HepG2 (cell line): Measurements from ENCODE around the gene FUZ. TPM values are rescaled to one million over a fixed set of nuclear protein-coding genes. Genes with fewer than 3 reads are reported as not detected.

ENCODE experiments used
- ATAC-seq: fragments of 200-7000 bp; cut with Tn5 transposase; 3 replicates; pipeline ENCODE4 v1.9.1; 2020; ENCODE audit warnings: mild to moderate bottlenecking, moderate library complexity
- BruUV-seq: library from RNA; stranded (reverse); fragments of 400-500 nt; replicated peaks from 2 replicates; lab custom pipeline; 2021; lab: Mats Ljungman, UMichigan
- CTCF ChIA-PET: fragments of 300-600 bp; formaldehyde crosslinking; extraction: SDS; loops from one replicate; lab custom pipeline; 2021; ENCODE audit warnings: low total read pairs, inconsistent platforms, low intra/inter-chr PET ratio; lab: Yijun Ruan, JAX
- POLR2A ChIA-PET: fragments of 350-600 bp; sonication (Branson Sonifier 250); formaldehyde crosslinking; loops from one replicate; lab custom pipeline; 2020; ENCODE audit warnings: antibody characterized with exemption, inconsistent platforms; lab: Yijun Ruan, JAX
- DNase-seq: peaks from one replicate; pipeline ENCODE4 v3.0.0-alpha.2; 2015; ENCODE audit warnings: low spot score
- FAIRE-seq: peaks from 3 replicates; lab custom pipeline; 2011; peaks lifted over from hg19 to GRCh38; lab: Jason Lieb, UNC
- H2AFZ ChIP-seq: one replicate; pipeline ENCODE4 v1.6.1; 2011; ENCODE audit warnings: low read length, inconsistent platforms
- H3K27ac ChIP-seq: fragments of 300-600 bp; 3 replicates; pipeline ENCODE4 v1.8.0; 2011; ENCODE audit warnings: mixed run types, mild to moderate bottlenecking, mixed read lengths, low read length, inconsistent platforms; ENCODE audit not compliant: insufficient read depth; ENCODE audit errors: extremely low read length
- H3K27me3 ChIP-seq, 2 experiments: fragments of 200-600 bp in 1 of 2; 2 replicates in 1 of 2; 3 replicates in 1 of 2; pipeline versions ENCODE4 v1.6.0 to v1.8.0; 2011; ENCODE audit warnings: low read length in 2 of 2, mild to moderate bottlenecking in 2 of 2, moderate library complexity in 2 of 2, inconsistent platforms in 1 of 2; ENCODE audit not compliant: insufficient read depth in 2 of 2, control insufficient read depth in 1 of 2
- H3K36me3 ChIP-seq, 2 experiments: fragments of 200-600 bp in 1 of 2; replicated peaks in 1 of 2; 2 replicates in 1 of 2; 3 replicates in 1 of 2; pipeline versions ENCODE4 v1.5.1 to v1.8.0; 2011; ENCODE audit warnings: low read length in 2 of 2, inconsistent platforms in 1 of 2; ENCODE audit not compliant: insufficient read depth in 2 of 2, control insufficient read depth in 1 of 2
- H3K4me1 ChIP-seq: 2 replicates; pipeline ENCODE4 v1.5.1; 2012; ENCODE audit warnings: low read length, inconsistent platforms; ENCODE audit not compliant: insufficient read depth
- H3K4me2 ChIP-seq: 2 replicates; pipeline ENCODE4 v1.6.0; 2011; ENCODE audit warnings: low read depth, low read length, inconsistent platforms
- H3K4me3 ChIP-seq, 3 experiments: fragments of 200-600 bp in 1 of 3; sonication (generic), shearing (Covaris generic) in 1 of 3; replicated peaks in 1 of 3; 2 replicates each; pipeline ENCODE4 v1.5.1; 2011 to 2016; ENCODE audit warnings: low read length in 3 of 3, inconsistent platforms in 2 of 3, low read depth in 2 of 3, mild to moderate bottlenecking in 2 of 3, control low read depth in 1 of 3, mixed read lengths in 1 of 3; ENCODE audit not compliant: insufficient read depth in 1 of 3
- H3K79me2 ChIP-seq: one replicate; pipeline ENCODE4 v1.6.1; 2011; ENCODE audit warnings: low read length, inconsistent platforms; ENCODE audit not compliant: insufficient read depth
- H3K9ac ChIP-seq: 2 replicates; pipeline ENCODE4 v1.6.0; 2011; ENCODE audit warnings: mild to moderate bottlenecking, low read depth, low read length, inconsistent platforms; ENCODE audit not compliant: insufficient read depth
- H3K9me3 ChIP-seq: 2 replicates; pipeline ENCODE4 v1.5.1; 2012; ENCODE audit warnings: mild to moderate bottlenecking, low read length
- H4K20me1 ChIP-seq: 2 replicates; pipeline ENCODE4 v1.6.0; 2011; ENCODE audit warnings: inconsistent platforms, mild to moderate bottlenecking, low read length, moderate library complexity; ENCODE audit not compliant: insufficient read depth
- HDAC6 ChIP-seq: fragments of 200-600 bp; sonication (generic); IDR thresholded peaks from 2 replicates; pipeline ENCODE4 v1.7.0; 2017; ENCODE audit warnings: mild to moderate bottlenecking, antibody characterized with exemption, low read length, low read depth
- HOXD1 ChIP-seq: sonication (generic); formaldehyde crosslinking; IDR thresholded peaks from 2 replicates; pipeline ENCODE4 v1.5.0; 2020; ENCODE audit warnings: missing genetic modification reagents
- NRL ChIP-seq: sonication (generic); formaldehyde crosslinking; IDR thresholded peaks from 2 replicates; pipeline ENCODE4 v1.5.0; 2020; ENCODE audit warnings: missing genetic modification reagents, mild to moderate bottlenecking, moderate library complexity, borderline replicate concordance
- PRPF4 ChIP-seq: fragments of 200-400 bp; formaldehyde crosslinking; IDR thresholded peaks from 2 replicates; pipeline ENCODE4 v1.6.1; 2016; ENCODE audit warnings: low read length, low read depth; ENCODE audit not compliant: poor library complexity, severe bottlenecking
- RXRB ChIP-seq: IDR thresholded peaks from 2 replicates; pipeline ENCODE4 v1.6.1; 2016; ENCODE audit warnings: borderline replicate concordance, missing genetic modification reagents, missing compliant biosample characterization
- SALL1 ChIP-seq: sonication (generic); formaldehyde crosslinking; IDR thresholded peaks from 2 replicates; pipeline ENCODE4 v1.8.0; 2022; ENCODE audit warnings: mild to moderate bottlenecking, missing genetic modification reagents
- SMARCC2 ChIP-seq: fragments of 450-650 bp; IDR thresholded peaks from 2 replicates; pipeline ENCODE4 v1.6.1; 2017; ENCODE audit warnings: antibody characterized with exemption, mild to moderate bottlenecking
- ZNF207 ChIP-seq: fragments of 450-650 bp; IDR thresholded peaks from 2 replicates; pipeline ENCODE4 v1.6.1; 2016; ENCODE audit warnings: antibody characterized with exemption, borderline replicate concordance
- ZNF44 ChIP-seq: sonication (generic); formaldehyde crosslinking; IDR thresholded peaks from 2 replicates; pipeline ENCODE4 v1.5.1; 2020; ENCODE audit warnings: mild to moderate bottlenecking, missing genetic modification reagents
- ZNF589 ChIP-seq: sonication (generic); formaldehyde crosslinking; conservative IDR thresholded peaks from 2 replicates; pipeline ENCODE4 v1.8.0; 2022; ENCODE audit warnings: mild to moderate bottlenecking, moderate library complexity, missing genetic modification reagents
- ZSCAN9 ChIP-seq: IDR thresholded peaks from 2 replicates; pipeline ENCODE4 v1.6.1; 2016; ENCODE audit warnings: borderline replicate concordance
- ZZZ3 ChIP-seq: sonication (generic); formaldehyde crosslinking; IDR thresholded peaks from 2 replicates; pipeline ENCODE4 v1.4.0; 2020; ENCODE audit warnings: missing genetic modification reagents, mild to moderate bottlenecking, borderline replicate concordance
- whole genome bisulfite sequencing: methylation state at CpG from one replicate; pipeline ENCODE4 v1.1.6; 2017; ENCODE audit warnings: low lambda C conversion rate; 5-methylcytosine and 5-hydroxymethylcytosine counted together
- in situ Hi-C: cut with HindIII; loops from 2 replicates; pipeline ENCODE4 v1.10.0; 2017; ENCODE audit warnings: low pct_unique_long_range_greater_than_20kb; ENCODE audit not compliant: extremely low pct_ligation_motif_present
- intact Hi-C: fragments of 100-400 bp; cut with micrococcal nuclease; formaldehyde crosslinking; loops from one replicate; pipeline ENCODE4 v1.10.0; 2022; ENCODE audit not compliant: unreplicated experiment
- polyA plus RNA-seq, 8 experiments: library from polyadenylated mRNA; depleted of rRNA in 3 of 8; stranded (reverse) in 7 of 8; unstranded in 1 of 8; fragments of >200 nt; fragmentation: Illumina TruSeq in 4 of 8; extraction: Trizol in 4 of 8; gene quantifications; 2 replicates each; pipeline versions ENCODE4 v1.2.1 to v1.2.3, GENCODE V29; 2011 to 2016; ENCODE audit warnings: low read depth in 4 of 8, missing spikeins in 1 of 8, mixed read lengths in 1 of 8; ENCODE audit not compliant: insufficient read depth in 1 of 8
- total RNA-seq, 5 experiments: library from RNA; depleted of rRNA; stranded (reverse); fragments of >200 nt; fragmentation: Illumina TruSeq; extraction: Trizol; gene quantifications; 2 replicates each; pipeline ENCODE4 v1.2.3, GENCODE V29; 2016; ENCODE audit warnings: low read depth in 1 of 5
- TF ChIP-seq, protein P1 (sequence below), 2 experiments: IDR thresholded peaks; 2 replicates each; pipeline ENCODE4 v1.6.1; 2011 to 2012; ENCODE audit warnings: low read length in 2 of 2, borderline replicate concordance in 1 of 2, low read depth in 1 of 2, mild to moderate bottlenecking in 1 of 2, moderate library complexity in 1 of 2
- TF ChIP-seq, protein P2 (sequence below): sonication (generic); formaldehyde crosslinking; IDR thresholded peaks from 2 replicates; pipeline ENCODE4 v1.9.0; 2022; ENCODE audit warnings: low read depth, missing genetic modification reagents
- TF ChIP-seq, protein P3 (sequence below): sonication (generic); formaldehyde crosslinking; IDR thresholded peaks from 2 replicates; pipeline ENCODE4 v1.8.1; 2023; ENCODE audit warnings: missing genetic modification reagents, mild to moderate bottlenecking, borderline replicate concordance
- TF ChIP-seq, protein P4 (sequence below): sonication (generic); formaldehyde crosslinking; conservative IDR thresholded peaks from 2 replicates; pipeline ENCODE4 v1.4.0; 2020; ENCODE audit warnings: missing genetic modification reagents

Gene FUZ
- total and polyA plus RNA-seq, 2 of the 13 experiments (the other 11 are each of a cell fraction or from before 2014, with no cell fraction given): 0.08 TPM; not detected in 1

DNA sequence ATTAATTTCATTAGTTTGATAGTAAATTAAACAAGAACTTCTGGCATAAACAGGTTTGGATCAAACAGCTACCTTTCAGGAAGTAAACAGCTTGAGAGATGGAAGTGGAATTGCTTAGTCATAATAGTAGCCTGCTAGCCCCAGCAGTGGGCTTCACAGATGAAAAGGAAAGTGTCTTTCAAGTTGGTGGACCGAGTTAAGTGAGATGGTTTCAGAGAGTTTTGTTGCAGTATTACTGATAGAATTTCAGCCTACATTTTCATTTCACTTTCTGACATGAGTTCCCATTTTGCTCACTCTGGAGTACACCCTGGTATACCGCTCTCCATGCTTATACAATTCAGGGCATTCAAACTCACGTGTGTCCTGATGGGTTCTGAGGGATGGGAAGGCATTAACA lies 35.8 kb upstream of the FUZ start:
- Histone ChIP-seq H3K4me2 (no peak overlapping the region), H3K79me2 (peaks cover 20% of the 10 kb centered on the region), H3K9me3 (no peaks in the 10 kb centered on the region), H3K4me3 (no peak overlapping the region), H3K9ac (no peak overlapping the region), H3K36me3 (0 out of 5 replicates have a peak, but pooled peaks cover 0 to 2% of the 10 kb centered on the region in 2 experiments), H4K20me1 (peaks cover 21% of the 10 kb centered on the region), H3K27ac (no peak overlapping the region), H3K4me1 (peaks cover 39% of the 10 kb centered on the region), H2AFZ (no peak overlapping the region), H3K27me3 (no peaks in the 10 kb centered on the region; a peak in 1 of 5 replicates)
- DNase-seq (no peak), FAIRE-seq (no peak), ATAC-seq (no peak)
- POLR2A ChIA-PET: interaction anchor here (1.4 kb wide), 1 partner anchor 20 kb away, joined by 5 read pairs; no protein-coding TSS in a partner anchor
- no TSS peak for BruUV-seq
- in situ Hi-C loops (no loop called here), intact Hi-C loops (no loop called here)
- CTCF ChIA-PET: no interaction called here
- WGBS: 94% methylated on average over 3 of the region's 3 CpGs
- TF ChIP-seq SMARCC2: no peak
- TF ChIP-seq ZNF44 (CRISPR knock-in tag): no peak
- no peak for TF ChIP-seq ZNF589 (CRISPR knock-in tag)
- TF ChIP-seq, protein P1, sequence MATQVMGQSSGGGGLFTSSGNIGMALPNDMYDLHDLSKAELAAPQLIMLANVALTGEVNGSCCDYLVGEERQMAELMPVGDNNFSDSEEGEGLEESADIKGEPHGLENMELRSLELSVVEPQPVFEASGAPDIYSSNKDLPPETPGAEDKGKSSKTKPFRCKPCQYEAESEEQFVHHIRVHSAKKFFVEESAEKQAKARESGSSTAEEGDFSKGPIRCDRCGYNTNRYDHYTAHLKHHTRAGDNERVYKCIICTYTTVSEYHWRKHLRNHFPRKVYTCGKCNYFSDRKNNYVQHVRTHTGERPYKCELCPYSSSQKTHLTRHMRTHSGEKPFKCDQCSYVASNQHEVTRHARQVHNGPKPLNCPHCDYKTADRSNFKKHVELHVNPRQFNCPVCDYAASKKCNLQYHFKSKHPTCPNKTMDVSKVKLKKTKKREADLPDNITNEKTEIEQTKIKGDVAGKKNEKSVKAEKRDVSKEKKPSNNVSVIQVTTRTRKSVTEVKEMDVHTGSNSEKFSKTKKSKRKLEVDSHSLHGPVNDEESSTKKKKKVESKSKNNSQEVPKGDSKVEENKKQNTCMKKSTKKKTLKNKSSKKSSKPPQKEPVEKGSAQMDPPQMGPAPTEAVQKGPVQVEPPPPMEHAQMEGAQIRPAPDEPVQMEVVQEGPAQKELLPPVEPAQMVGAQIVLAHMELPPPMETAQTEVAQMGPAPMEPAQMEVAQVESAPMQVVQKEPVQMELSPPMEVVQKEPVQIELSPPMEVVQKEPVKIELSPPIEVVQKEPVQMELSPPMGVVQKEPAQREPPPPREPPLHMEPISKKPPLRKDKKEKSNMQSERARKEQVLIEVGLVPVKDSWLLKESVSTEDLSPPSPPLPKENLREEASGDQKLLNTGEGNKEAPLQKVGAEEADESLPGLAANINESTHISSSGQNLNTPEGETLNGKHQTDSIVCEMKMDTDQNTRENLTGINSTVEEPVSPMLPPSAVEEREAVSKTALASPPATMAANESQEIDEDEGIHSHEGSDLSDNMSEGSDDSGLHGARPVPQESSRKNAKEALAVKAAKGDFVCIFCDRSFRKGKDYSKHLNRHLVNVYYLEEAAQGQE (IDR thresholded peaks at IDR 0.05; ENCODE audit: borderline replicate concordance in 1 of 2, low read depth in 1 of 2, low read length in 2 of 2): no peak
- TF ChIP-seq, protein P2, sequence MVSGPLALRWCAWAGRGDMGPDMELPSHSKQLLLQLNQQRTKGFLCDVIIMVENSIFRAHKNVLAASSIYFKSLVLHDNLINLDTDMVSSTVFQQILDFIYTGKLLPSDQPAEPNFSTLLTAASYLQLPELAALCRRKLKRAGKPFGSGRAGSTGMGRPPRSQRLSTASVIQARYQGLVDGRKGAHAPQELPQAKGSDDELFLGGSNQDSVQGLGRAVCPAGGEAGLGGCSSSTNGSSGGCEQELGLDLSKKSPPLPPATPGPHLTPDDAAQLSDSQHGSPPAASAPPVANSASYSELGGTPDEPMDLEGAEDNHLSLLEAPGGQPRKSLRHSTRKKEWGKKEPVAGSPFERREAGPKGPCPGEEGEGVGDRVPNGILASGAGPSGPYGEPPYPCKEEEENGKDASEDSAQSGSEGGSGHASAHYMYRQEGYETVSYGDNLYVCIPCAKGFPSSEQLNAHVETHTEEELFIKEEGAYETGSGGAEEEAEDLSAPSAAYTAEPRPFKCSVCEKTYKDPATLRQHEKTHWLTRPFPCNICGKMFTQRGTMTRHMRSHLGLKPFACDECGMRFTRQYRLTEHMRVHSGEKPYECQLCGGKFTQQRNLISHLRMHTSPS (CRISPR knock-in tag): no peak
- TF ChIP-seq, protein P3, sequence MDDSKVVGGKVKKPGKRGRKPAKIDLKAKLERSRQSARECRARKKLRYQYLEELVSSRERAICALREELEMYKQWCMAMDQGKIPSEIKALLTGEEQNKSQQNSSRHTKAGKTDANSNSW (CRISPR knock-in tag): no peak
- no peak for TF ChIP-seq HDAC6
- TF ChIP-seq PRPF4: no peak
- no peak for TF ChIP-seq SALL1 (CRISPR knock-in tag)
- no peak for TF ChIP-seq HOXD1 (CRISPR knock-in tag)
- no peak for TF ChIP-seq NRL
- TF ChIP-seq, protein P4, sequence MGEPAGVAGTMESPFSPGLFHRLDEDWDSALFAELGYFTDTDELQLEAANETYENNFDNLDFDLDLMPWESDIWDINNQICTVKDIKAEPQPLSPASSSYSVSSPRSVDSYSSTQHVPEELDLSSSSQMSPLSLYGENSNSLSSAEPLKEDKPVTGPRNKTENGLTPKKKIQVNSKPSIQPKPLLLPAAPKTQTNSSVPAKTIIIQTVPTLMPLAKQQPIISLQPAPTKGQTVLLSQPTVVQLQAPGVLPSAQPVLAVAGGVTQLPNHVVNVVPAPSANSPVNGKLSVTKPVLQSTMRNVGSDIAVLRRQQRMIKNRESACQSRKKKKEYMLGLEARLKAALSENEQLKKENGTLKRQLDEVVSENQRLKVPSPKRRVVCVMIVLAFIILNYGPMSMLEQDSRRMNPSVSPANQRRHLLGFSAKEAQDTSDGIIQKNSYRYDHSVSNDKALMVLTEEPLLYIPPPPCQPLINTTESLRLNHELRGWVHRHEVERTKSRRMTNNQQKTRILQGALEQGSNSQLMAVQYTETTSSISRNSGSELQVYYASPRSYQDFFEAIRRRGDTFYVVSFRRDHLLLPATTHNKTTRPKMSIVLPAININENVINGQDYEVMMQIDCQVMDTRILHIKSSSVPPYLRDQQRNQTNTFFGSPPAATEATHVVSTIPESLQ (CRISPR knock-in tag): no peak
- TF ChIP-seq ZNF207: no peak
- no peak for TF ChIP-seq ZZZ3 (CRISPR knock-in tag)
- no peak for TF ChIP-seq RXRB (CRISPR knock-in tag)
- no peak for TF ChIP-seq ZSCAN9 (CRISPR knock-in tag)
